ENCODE results near the gene TOMM70. TPM values are rescaled to one million over a fixed set of nuclear protein-coding genes. Genes with fewer than 3 reads are reported as not detected.

TOMM70 gene
- polyA plus RNA-seq, 1 donor (not counting 4 experiments of a cell fraction or from before 2014, with no cell fraction given), result 40.8 TPM

- peak overlapping the region; percentile 75 for H3K4me2 ChIP-seq (ENCODE audit: control insufficient read depth, extremely low read depth, insufficient read depth, low read depth, low read length)
- no peak for TF ChIP-seq EZH2 (IDR thresholded peaks at IDR 0.05; ENCODE audit: low read length)
- TF ChIP-seq CTCF (optimal IDR thresholded peaks at IDR 0.05 in 1 of 3, IDR thresholded peaks at IDR 0.05 in 1 of 3, conservative IDR thresholded peaks at IDR 0.05 in 1 of 3; ENCODE audit: extremely low read depth in 1 of 3, insufficient read depth in 2 of 3, low read length in 3 of 3), result no peak
- H3K79me2 ChIP-seq (ENCODE audit: control insufficient read depth, insufficient read depth, low read length), result peaks cover 54% of the 10 kb centered on the region
- no peak for FAIRE-seq
- peak overlapping the region; percentile 92 for H3K27ac ChIP-seq (ENCODE audit: control insufficient read depth, insufficient read depth, low read length)
- H2AFZ ChIP-seq (ENCODE audit: control insufficient read depth, low read length), result peak overlapping the region; percentile 90
- H4K20me1 ChIP-seq (ENCODE audit: control insufficient read depth, extremely low read depth, insufficient read depth, low read length), result peaks cover 4% of the 10 kb centered on the region
- H3K36me3 ChIP-seq (ENCODE audit: control insufficient read depth in 2 of 2, extremely low read depth in 1 of 2, insufficient read depth in 2 of 2, low read length in 2 of 2), result peaks cover 0 to 2% of the 10 kb centered on the region in 2 experiments
- dilution Hi-C loops (cut with MboI; ENCODE audit: extremely low pct_ligation_motif_present, low sequenced_read_pairs), result no loop called here
- no peak for DNase-seq (ENCODE audit: low read depth, low spot score)
- H3K4me1 ChIP-seq (ENCODE audit: control insufficient read depth, extremely low read depth, insufficient read depth, low read length), result peaks cover 18% of the 10 kb centered on the region
- H3K4me3 ChIP-seq (ENCODE audit: control insufficient read depth in 2 of 3, extremely low read depth in 1 of 3, insufficient read depth in 2 of 3, low read depth in 1 of 3, low read length in 3 of 3), result peak overlapping the region; percentile 73 to 83 (median 81)
- H3K27me3 ChIP-seq (ENCODE audit: control insufficient read depth, extremely low read depth, insufficient read depth, low read length), result no peaks in the 10 kb centered on the region
- no peaks in the 10 kb centered on the region for H3K9me3 ChIP-seq (ENCODE audit: control insufficient read depth, low read depth, low read length)
- H3K9me1 ChIP-seq (ENCODE audit: control insufficient read depth, extremely low read depth, insufficient read depth, low read length), result no peaks in the 10 kb centered on the region
- peak overlapping the region; percentile 89 for H3K9ac ChIP-seq (ENCODE audit: control insufficient read depth, extremely low read depth, insufficient read depth, low read length)
Observed at GRCh38 chr3:100400419-100400779, 490 bp downstream of the TOMM70 start.

- Histone ChIP-seq H3K9ac (ENCODE audit: control insufficient read depth, extremely low read depth, insufficient read depth, low read length) (peak overlapping the region; percentile 89), H4K20me1 (ENCODE audit: control insufficient read depth, extremely low read depth, insufficient read depth, low read length) (peaks cover 4% of the 10 kb centered on the region), H3K4me3 (ENCODE audit: control insufficient read depth in 2 of 3, extremely low read depth in 1 of 3, insufficient read depth in 2 of 3, low read depth in 1 of 3, low read length in 3 of 3) (peak overlapping the region; percentile 73 to 83 (median 81)), H3K27ac (ENCODE audit: control insufficient read depth, insufficient read depth, low read length) (peak overlapping the region; percentile 92), H3K4me2 (ENCODE audit: control insufficient read depth, extremely low read depth, insufficient read depth, low read depth, low read length) (peak overlapping the region; percentile 75), H3K9me3 (ENCODE audit: control insufficient read depth, low read depth, low read length) (no peaks in the 10 kb centered on the region), H3K79me2 (ENCODE audit: control insufficient read depth, insufficient read depth, low read length) (peaks cover 62% of the 10 kb centered on the region), H3K9me1 (ENCODE audit: control insufficient read depth, extremely low read depth, insufficient read depth, low read length) (no peaks in the 10 kb centered on the region), H3K4me1 (ENCODE audit: control insufficient read depth, extremely low read depth, insufficient read depth, low read length) (peaks cover 18% of the 10 kb centered on the region), H3K27me3 (ENCODE audit: control insufficient read depth, extremely low read depth, insufficient read depth, low read length) (no peaks in the 10 kb centered on the region), H3K36me3 (ENCODE audit: control insufficient read depth in 2 of 2, extremely low read depth in 1 of 2, insufficient read depth in 2 of 2, low read length in 2 of 2) (peaks cover 0 to 2% of the 10 kb centered on the region in 2 experiments), H2AFZ (ENCODE audit: control insufficient read depth, low read length) (no peak overlapping the region)
- DNase-seq (ENCODE audit: low read depth, low spot score) (no peak), FAIRE-seq (no peak)
- dilution Hi-C loops (cut with MboI; ENCODE audit: extremely low pct_ligation_motif_present, low sequenced_read_pairs), result no loop called here
- no peak for TF ChIP-seq EZH2 (IDR thresholded peaks at IDR 0.05; ENCODE audit: low read length)
- no peak for TF ChIP-seq CTCF (optimal IDR thresholded peaks at IDR 0.05 in 1 of 3, IDR thresholded peaks at IDR 0.05 in 1 of 3, conservative IDR thresholded peaks at IDR 0.05 in 1 of 3; ENCODE audit: extremely low read depth in 1 of 3, insufficient read depth in 2 of 3, low read length in 3 of 3)
Observed at GRCh38 chr3:100399341-100400071, 1.4 kb downstream of the TOMM70 start.
